A549 treated with dexamethasone at 1 μM for 4 hours (cell line): ENCODE results near the gene IGF2BP2. TPM values are rescaled to one million over a fixed set of nuclear protein-coding genes. Genes with fewer than 3 reads are reported as not detected.

ENCODE experiments used
- total RNA-seq: library from RNA; stranded (reverse); fragments of 200-300 nt; extraction: Qiagen RNA extraction; gene quantifications from 5 replicates; pipeline ENCODE4 v1.2.3, GENCODE V29; 2022

IGF2BP2 gene
- total RNA-seq, result 11.4 to 17.1 TPM (median 14.4 TPM) in 5 replicates

GRCh38 chr3:185825006-185825638, at the start of gene IGF2BP2:
Gene IGF2BP2, minus strand, starts transcription at chr3:185825042. Its CDS starts 82 bp downstream, at chr3:185824960.

Other genes with a start within 250 kb of the IGF2BP2 start
- gene SENP2, start 238.7 kb downstream of the IGF2BP2 start, total RNA-seq, result 18.1 to 26.5 TPM (median 24.3 TPM) in 5 replicates
- gene TRA2B, start 113.0 kb upstream of the IGF2BP2 start, total RNA-seq, result 178 to 194 TPM (median 181 TPM) in 5 replicates